Measurements from ENCODE around the gene KCNK4. TPM values are rescaled to one million over a fixed set of nuclear protein-coding genes. Genes with fewer than 3 reads are reported as not detected.

KCNK4 gene
- total and polyA plus RNA-seq, 2 of the 13 experiments (the other 11 are each of a cell fraction or from before 2014, with no cell fraction given): not detected

DNA sequence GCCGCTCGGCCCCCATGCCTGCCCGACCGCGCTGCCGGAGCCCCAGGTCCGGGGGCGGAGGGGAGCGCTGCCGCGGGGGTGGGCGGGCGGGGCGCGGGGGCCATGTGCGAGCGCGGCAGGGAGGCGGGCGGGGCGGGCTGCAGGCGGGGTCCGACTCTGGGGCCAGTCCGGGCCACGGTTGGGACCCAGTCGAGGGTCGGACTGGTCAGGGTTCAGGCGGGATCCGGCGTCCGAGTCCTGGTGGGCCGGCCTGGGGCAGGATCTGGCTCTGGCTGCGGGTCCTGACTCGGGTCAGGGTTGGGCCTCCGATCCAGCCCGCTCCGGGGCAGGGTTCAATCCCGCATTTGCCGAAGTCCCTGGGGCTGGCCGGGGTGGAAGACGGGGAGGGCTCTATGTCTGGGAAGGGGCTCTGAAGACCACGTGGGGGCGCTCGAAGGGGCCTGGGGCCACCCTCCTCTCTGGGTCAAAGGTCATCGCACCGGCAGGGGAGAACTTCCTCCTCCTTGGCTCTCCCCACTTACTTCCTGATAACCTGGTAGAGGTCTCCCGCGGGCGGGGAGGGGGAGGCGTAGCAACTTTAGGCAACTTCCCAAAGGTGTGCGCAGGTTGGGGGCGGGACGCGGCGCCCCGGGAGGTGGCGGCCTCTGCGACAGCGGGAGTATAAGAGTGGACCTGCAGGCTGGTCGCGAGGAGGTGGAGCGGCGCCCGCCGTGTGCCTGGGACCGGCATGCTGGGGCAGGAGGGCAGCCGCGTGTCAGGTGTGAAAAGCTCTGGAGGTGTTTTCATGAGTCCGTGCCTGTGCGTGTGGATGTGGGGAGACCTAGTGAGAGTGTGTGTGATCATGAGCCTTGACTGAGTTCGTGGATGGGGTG, 14.8 kb downstream of the KCNK4 start (continued):
- TF ChIP-seq, protein P1, sequence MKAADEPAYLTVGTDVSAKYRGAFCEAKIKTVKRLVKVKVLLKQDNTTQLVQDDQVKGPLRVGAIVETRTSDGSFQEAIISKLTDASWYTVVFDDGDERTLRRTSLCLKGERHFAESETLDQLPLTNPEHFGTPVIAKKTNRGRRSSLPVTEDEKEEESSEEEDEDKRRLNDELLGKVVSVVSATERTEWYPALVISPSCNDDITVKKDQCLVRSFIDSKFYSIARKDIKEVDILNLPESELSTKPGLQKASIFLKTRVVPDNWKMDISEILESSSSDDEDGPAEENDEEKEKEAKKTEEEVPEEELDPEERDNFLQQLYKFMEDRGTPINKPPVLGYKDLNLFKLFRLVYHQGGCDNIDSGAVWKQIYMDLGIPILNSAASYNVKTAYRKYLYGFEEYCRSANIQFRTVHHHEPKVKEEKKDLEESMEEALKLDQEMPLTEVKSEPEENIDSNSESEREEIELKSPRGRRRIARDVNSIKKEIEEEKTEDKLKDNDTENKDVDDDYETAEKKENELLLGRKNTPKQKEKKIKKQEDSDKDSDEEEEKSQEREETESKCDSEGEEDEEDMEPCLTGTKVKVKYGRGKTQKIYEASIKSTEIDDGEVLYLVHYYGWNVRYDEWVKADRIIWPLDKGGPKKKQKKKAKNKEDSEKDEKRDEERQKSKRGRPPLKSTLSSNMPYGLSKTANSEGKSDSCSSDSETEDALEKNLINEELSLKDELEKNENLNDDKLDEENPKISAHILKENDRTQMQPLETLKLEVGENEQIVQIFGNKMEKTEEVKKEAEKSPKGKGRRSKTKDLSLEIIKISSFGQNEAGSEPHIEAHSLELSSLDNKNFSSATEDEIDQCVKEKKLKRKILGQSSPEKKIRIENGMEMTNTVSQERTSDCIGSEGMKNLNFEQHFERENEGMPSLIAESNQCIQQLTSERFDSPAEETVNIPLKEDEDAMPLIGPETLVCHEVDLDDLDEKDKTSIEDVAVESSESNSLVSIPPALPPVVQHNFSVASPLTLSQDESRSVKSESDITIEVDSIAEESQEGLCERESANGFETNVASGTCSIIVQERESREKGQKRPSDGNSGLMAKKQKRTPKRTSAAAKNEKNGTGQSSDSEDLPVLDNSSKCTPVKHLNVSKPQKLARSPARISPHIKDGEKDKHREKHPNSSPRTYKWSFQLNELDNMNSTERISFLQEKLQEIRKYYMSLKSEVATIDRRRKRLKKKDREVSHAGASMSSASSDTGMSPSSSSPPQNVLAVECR (CRISPR knock-in tag; IDR thresholded peaks at IDR 0.05; ENCODE audit: borderline replicate concordance): peak; percentile 88; the same call in 1 of the 2 replicates
- TF ChIP-seq ZNF567 (CRISPR knock-in tag; IDR thresholded peaks at IDR 0.05; ENCODE audit: borderline replicate concordance) (no peak), HOXA5 (CRISPR knock-in tag; IDR thresholded peaks at IDR 0.05) (0 out of 2 replicates have a peak, but pooled peaks have one; percentile 30), ZNF572 (CRISPR knock-in tag; IDR thresholded peaks at IDR 0.05) (peak; percentile 34; the same call in 1 of the 2 replicates), ZNF556 (CRISPR knock-in tag; IDR thresholded peaks at IDR 0.05; ENCODE audit: borderline replicate concordance) (no peak), SALL1 (CRISPR knock-in tag; IDR thresholded peaks at IDR 0.05) (peak; percentile 34; the same call in 1 of the 2 replicates), ZBTB43 (CRISPR knock-in tag; conservative IDR thresholded peaks at IDR 0.05) (peak; percentile 71; the same call in 1 of the 2 replicates), ZFP1 (CRISPR knock-in tag; IDR thresholded peaks at IDR 0.05) (no peak), NR2C2 (CRISPR knock-in tag; IDR thresholded peaks at IDR 0.05; ENCODE audit: borderline replicate concordance) (peak; percentile 98), NKX3-1 (CRISPR knock-in tag; IDR thresholded peaks at IDR 0.05) (no peak), CC2D1A (CRISPR knock-in tag; IDR thresholded peaks at IDR 0.05) (no peak), TFAP4 (IDR thresholded peaks at IDR 0.05; ENCODE audit: borderline replicate concordance, low read depth) (peak; percentile 50; the same call in 1 of the 2 replicates)
- TF ChIP-seq, protein P2, sequence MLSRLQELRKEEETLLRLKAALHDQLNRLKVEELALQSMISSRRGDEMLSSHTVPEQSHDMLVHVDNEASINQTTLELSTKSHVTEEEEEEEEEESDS (CRISPR knock-in tag; IDR thresholded peaks at IDR 0.05; ENCODE audit: borderline replicate concordance): 0 out of 2 replicates have a peak, but pooled peaks have one; percentile 17
- TF ChIP-seq, protein P3, sequence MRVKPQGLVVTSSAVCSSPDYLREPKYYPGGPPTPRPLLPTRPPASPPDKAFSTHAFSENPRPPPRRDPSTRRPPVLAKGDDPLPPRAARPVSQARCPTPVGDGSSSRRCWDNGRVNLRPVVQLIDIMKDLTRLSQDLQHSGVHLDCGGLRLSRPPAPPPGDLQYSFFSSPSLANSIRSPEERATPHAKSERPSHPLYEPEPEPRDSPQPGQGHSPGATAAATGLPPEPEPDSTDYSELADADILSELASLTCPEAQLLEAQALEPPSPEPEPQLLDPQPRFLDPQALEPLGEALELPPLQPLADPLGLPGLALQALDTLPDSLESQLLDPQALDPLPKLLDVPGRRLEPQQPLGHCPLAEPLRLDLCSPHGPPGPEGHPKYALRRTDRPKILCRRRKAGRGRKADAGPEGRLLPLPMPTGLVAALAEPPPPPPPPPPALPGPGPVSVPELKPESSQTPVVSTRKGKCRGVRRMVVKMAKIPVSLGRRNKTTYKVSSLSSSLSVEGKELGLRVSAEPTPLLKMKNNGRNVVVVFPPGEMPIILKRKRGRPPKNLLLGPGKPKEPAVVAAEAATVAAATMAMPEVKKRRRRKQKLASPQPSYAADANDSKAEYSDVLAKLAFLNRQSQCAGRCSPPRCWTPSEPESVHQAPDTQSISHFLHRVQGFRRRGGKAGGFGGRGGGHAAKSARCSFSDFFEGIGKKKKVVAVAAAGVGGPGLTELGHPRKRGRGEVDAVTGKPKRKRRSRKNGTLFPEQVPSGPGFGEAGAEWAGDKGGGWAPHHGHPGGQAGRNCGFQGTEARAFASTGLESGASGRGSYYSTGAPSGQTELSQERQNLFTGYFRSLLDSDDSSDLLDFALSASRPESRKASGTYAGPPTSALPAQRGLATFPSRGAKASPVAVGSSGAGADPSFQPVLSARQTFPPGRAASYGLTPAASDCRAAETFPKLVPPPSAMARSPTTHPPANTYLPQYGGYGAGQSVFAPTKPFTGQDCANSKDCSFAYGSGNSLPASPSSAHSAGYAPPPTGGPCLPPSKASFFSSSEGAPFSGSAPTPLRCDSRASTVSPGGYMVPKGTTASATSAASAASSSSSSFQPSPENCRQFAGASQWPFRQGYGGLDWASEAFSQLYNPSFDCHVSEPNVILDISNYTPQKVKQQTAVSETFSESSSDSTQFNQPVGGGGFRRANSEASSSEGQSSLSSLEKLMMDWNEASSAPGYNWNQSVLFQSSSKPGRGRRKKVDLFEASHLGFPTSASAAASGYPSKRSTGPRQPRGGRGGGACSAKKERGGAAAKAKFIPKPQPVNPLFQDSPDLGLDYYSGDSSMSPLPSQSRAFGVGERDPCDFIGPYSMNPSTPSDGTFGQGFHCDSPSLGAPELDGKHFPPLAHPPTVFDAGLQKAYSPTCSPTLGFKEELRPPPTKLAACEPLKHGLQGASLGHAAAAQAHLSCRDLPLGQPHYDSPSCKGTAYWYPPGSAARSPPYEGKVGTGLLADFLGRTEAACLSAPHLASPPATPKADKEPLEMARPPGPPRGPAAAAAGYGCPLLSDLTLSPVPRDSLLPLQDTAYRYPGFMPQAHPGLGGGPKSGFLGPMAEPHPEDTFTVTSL (CRISPR knock-in tag; IDR thresholded peaks at IDR 0.05; ENCODE audit: borderline replicate concordance): no peak

Measured in HepG2 (cell line).